ENCODE results near the gene RDH11.

Gene RDH11

GRCh38 chr14:67645414-67645813 is 50.1 kb downstream of the RDH11 start:
- no peak for DNase-seq (ENCODE audit: low read depth)

DNA sequence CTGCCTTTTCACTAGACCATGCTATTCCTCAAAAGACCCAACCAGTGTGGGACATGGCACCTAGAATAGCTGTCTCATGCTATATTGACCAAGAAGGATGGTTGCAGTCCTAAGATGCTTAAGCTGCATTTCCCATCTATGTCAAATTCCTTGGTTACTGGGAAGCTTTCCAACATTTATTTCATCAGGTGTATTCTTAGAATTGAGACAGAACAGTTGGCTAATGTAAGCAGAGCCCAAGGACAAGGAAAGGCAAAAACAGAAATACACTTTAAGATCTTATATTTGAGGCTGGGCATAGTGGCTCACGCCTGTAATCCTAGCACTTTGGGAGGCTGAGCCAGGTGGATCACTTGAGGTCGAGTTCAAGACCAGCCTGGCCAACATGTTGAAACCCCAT is 51.1 kb downstream of the RDH11 start:
- DNase-seq (ENCODE audit: low read depth) = no peak

GRCh38 chr14:67643713-67644112 is 51.9 kb downstream of the RDH11 start:
- no peak for DNase-seq (ENCODE audit: low read depth)

GRCh38 chr14:67641902-67642749 is 53.4 kb downstream of the RDH11 start:
- no peak for DNase-seq (ENCODE audit: low read depth)

DNA sequence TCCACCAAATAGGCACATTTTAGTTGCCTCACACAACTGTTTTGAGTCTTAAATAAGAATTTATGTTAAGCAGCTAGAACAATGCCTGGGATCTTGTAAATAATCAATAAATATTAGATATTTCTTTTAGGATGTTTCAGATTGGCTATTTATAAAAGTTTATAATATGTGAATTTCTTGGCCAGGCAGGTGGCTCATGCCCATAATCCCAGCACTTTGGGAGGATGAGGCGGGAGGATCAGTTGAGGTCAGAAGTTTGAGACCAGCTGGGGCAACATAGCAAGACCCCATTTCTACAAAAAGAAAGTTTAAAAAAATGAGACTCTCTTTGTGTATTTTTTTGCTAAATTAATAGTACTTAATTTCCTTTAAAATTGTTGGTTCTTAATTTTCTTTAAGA is 54.1 kb downstream of the RDH11 start:
- no peak for DNase-seq (ENCODE audit: low read depth)

DNA sequence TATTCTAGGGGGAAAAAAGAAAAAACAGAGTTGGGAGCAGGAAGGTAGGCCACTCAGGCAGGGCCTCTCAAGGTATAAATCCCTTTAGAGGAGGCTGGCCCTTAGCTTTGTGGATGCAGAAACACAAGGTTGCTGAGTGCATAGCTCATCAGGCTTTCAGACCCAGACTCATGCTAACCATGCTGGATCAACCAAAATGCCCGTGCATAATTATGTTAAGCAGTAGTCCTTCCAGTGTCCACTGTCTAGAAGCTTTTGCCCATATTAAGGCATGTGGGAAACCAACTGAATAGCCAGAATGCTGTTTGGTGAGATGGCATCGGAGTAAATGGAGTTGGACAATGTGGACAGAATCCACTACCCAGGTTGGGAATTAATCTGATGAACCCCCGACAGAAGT is 56.9 kb downstream of the RDH11 start:
- no peak for DNase-seq (ENCODE audit: low read depth)

- no peak for DNase-seq (ENCODE audit: low read depth)
Measured at GRCh38 chr14:67636361-67636919, 59.1 kb downstream of the RDH11 start.

GRCh38 chr14:67633451-67634147 is 62.0 kb downstream of the RDH11 start:
- DNase-seq (ENCODE audit: low read depth) = no peak

DNA sequence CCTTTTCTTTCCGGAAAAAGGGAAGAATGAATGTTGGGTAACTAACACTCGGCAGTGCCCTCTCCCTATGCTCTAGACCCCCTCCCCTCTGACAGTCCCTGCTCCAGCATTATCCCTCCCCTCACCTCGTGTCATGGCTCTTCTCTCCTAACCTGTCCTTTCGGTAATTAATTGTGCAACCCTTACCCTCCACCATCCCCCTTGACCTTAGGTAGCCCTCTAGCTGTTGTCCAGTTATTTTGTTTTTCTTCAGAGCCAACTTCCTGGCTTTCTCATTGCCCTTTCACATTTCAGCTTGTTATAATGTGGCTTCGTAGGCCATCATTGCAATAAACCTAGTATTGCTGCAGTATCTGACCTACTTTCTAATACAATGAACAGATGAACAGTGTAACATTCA is 64.6 kb downstream of the RDH11 start:
- DNase-seq (ENCODE audit: low read depth) = no peak

GRCh38 chr14:67630186-67630585 is 65.4 kb downstream of the RDH11 start:
- DNase-seq (ENCODE audit: low read depth) = no peak

- no peak for DNase-seq (ENCODE audit: low read depth)
Measured at GRCh38 chr14:67627519-67627918, 68.0 kb downstream of the RDH11 start.
